Activated naive CD8-positive, alpha-beta T cell (primary cell): Measurements from ENCODE around the gene CRHR2.

Experiments used
- H3K27ac Mint-ChIP-seq: one replicate; pipeline ENCODE4 v1.8.0; 2021; ENCODE audit warnings: mixed read lengths
- H3K27me3 Mint-ChIP-seq: one replicate; pipeline ENCODE4 v1.8.0; 2021; ENCODE audit warnings: mixed read lengths
- H3K36me3 Mint-ChIP-seq: one replicate; pipeline ENCODE4 v1.8.0; 2021; ENCODE audit warnings: mixed read lengths
- H3K4me1 Mint-ChIP-seq: one replicate; pipeline ENCODE4 v1.8.0; 2021; ENCODE audit warnings: low read depth, mixed read lengths
- H3K4me3 Mint-ChIP-seq: one replicate; pipeline ENCODE4 v1.8.0; 2021; ENCODE audit warnings: mild to moderate bottlenecking, mixed read lengths
- H3K9me3 Mint-ChIP-seq: one replicate; pipeline ENCODE4 v1.8.0; 2021; ENCODE audit warnings: low read depth, mixed read lengths

The CRHR2 gene

DNA sequence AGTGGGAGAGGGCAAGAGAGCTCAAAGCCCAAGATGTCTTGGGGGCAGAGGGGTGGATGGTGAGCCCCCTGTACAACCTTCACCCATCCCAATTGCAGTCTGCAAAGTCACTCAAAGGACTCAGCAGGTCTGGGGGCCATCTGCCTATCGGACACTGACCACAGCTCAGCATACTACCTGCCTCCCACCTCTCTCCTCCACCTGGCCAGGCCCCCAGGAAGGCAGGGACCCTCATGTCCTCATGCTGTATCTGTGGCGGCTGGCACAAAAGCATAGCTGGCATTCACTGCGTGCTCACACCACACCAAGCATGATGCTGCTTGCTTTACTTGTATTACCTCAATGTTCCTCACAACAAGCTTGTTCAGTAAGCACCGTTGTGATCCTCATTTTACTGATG is 16.2 kb upstream of the CRHR2 start:
- peaks cover 3% of the 10 kb centered on the region for H3K4me1 Mint-ChIP-seq
- H3K36me3 Mint-ChIP-seq = no peaks in the 10 kb centered on the region
- H3K27me3 Mint-ChIP-seq = no peaks in the 10 kb centered on the region
- no peaks in the 10 kb centered on the region for H3K9me3 Mint-ChIP-seq
- no peak overlapping the region for H3K27ac Mint-ChIP-seq
- no peak overlapping the region for H3K4me3 Mint-ChIP-seq

DNA sequence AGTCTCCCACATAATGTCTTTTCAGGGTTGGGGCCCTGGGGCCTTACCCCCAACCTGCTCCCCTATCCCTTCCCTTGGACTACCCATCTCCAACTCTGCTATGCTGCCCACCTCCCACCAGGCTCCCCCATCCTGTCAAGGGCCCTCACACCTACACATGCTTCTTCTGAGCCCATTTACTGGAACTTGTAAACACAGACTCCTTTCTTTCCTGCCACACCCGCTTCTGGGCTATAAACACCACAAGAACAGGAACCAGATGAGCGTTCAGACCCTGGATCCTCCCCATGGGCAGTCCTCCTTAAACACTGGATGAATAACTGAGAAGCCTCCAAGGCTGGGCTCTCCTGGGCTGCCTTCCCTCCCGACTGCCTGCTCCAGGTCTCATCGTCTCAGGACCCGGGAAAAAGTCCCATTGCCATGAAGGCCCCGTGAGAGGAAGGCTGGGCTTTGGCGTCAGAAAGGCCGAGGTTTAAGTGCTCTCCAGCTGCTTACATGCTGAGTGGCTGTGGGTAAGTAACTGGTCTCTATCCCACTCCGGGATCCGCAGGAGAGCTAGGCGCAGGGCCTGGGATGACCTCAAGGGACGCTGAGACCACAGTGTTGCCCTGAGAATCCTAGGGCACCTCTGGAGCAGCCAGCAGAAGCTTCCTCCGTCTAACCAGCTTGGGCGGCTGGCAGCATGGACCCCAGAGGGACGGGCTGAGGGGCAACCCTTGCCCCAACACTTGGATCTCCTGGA is 15.6 kb upstream of the CRHR2 start:
- Mint-ChIP-seq H3K4me1 (peaks cover 3% of the 10 kb centered on the region), H3K4me3 (no peak overlapping the region), H3K36me3 (no peaks in the 10 kb centered on the region), H3K27me3 (no peaks in the 10 kb centered on the region), H3K9me3 (no peaks in the 10 kb centered on the region), H3K27ac (no peak overlapping the region)

DNA sequence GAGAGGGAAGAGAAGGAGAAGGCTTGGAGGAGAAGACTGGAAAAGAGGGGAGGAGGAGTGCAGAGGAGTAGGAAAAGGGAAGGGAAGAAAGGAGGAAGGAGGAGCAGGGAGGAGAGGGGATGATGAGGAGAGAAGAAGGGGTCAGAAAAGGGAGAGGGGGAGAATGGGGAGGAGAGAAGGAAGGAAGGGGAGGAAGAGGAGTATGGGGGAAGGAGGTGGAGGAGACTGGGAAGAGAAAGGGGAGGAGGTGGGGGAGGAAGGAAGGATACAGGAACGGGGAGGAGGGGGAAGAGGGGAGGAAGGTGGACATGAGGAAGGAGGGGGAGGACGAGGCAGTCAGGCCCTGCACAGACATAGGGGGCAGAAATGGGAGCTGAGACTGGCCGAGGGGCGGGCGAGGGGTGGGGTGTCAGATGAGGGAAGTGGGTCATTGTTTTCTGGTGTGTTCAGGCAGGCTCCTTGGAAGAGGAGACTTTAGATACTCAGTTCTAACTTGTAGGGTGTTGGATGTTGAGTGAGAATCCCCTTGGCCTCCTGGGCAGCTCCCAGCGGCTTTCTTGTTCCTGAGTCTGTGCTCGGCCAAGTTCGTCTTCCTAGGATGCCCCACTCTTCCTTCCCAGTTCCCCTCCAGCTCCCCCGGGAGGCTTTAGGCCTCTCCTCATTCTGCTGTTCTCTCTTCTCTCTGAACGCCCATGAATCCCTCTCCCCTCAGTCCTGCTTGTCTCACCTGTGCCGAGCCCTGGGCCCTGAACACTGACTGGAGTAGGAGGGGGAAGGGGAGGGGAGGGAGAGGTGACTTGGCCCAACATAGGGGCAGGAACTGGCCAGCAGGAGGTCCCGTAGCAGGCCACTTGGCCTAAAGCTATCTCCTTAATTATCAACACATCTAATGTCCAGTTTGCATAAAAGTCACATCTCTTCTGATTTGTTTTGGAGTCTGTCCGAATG is 12.8 kb upstream of the CRHR2 start:
- Mint-ChIP-seq H3K27ac (no peak overlapping the region), H3K9me3 (no peaks in the 10 kb centered on the region), H3K36me3 (no peaks in the 10 kb centered on the region), H3K4me3 (no peak overlapping the region), H3K27me3 (no peaks in the 10 kb centered on the region), H3K4me1 (peaks cover 2% of the 10 kb centered on the region)

DNA sequence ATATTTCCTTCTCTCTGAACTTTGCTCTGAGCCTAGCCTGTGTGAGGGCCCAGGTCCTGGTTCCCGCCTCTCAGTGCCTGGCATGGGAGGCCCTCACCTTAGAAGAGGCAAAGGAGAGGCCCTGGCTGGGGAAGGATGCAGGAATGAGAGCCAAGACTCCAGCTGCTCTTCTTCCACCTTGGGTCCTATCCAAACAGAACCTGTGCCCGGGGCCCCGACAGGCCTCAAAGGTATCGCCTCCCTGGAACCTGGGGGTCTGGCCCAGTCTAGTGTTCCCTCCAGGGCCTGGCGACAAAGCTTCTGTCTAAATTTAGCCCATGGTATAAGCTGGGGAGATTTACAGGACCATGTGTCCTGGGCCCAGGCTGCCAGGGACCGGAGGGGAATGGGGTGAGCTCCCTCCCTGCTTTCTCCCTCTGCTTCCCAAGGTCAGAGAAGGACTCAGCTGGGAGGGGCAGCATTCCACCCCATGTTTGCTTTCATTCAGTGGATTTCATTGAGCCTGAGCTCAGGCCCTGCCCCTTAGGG is 12.0 kb upstream of the CRHR2 start:
- Mint-ChIP-seq H3K36me3 (no peaks in the 10 kb centered on the region), H3K9me3 (no peaks in the 10 kb centered on the region), H3K27me3 (no peaks in the 10 kb centered on the region), H3K4me1 (peaks cover 2% of the 10 kb centered on the region), H3K4me3 (no peak overlapping the region), H3K27ac (no peak overlapping the region)

DNA sequence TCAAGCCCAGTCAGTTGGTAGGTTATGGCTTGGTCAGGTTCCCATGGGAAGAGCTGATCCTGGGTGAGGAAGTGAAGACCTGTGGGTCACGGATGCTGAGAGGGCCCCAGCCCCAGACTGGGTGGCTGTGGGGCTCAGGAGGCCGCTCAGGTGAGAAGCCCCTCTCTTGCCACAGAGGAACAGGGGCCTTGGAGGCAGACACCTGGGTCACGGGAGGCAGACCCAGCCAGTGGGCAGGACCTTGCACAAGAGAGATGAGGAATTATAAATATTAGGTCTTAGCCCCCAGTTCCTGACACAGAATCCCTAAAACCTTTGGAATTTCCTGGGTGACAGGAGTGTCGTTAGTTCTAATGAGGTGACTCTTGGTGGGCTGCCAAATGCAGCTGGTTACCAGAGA is 10.6 kb upstream of the CRHR2 start:
- Mint-ChIP-seq H3K36me3 (no peaks in the 10 kb centered on the region), H3K27me3 (no peaks in the 10 kb centered on the region), H3K9me3 (no peaks in the 10 kb centered on the region), H3K4me1 (peaks cover 2% of the 10 kb centered on the region), H3K27ac (no peak overlapping the region), H3K4me3 (no peak overlapping the region)

DNA sequence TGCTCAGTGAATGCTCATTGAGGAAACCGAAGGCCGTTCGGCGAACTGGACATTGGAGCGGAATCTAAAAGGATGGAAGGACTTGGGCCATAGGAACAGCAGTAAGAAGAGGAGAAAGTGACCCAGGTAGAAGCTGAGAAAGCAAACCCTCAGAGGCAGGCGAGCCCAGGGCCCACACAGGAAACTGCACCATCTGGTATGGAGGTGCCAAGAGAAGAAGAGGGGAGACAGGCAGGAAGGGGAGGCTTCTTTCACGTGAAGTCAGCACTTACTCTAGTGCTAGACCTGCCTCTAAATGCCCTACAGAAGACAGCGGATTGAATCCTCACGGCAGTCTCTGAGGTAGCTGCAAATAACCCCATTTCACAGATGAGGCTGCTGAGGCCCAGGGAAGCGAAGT is 10.2 kb upstream of the CRHR2 start:
- H3K27ac Mint-ChIP-seq = no peak overlapping the region
- no peaks in the 10 kb centered on the region for H3K27me3 Mint-ChIP-seq
- H3K9me3 Mint-ChIP-seq = no peaks in the 10 kb centered on the region
- peaks cover 1% of the 10 kb centered on the region for H3K4me1 Mint-ChIP-seq
- no peaks in the 10 kb centered on the region for H3K36me3 Mint-ChIP-seq
- H3K4me3 Mint-ChIP-seq = no peak overlapping the region

DNA sequence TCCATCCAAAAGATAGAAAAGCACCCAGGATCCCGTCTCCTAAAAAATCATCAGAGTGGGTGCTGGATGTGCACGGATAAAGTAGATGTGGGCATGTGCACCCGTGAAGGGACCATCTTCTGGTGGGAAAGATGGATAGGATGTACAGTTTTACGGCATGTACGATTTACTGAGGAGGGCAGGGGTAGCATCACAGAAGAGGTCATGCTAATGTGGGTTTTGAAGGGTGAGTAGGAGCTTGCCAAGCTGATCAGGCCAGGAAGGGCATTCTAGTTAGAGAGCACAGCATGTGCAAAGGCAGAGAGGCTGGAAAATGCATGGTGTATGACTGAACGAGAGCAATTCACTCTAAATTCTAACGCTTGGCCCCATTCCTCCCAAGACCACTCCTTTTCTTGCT is 7.8 kb upstream of the CRHR2 start:
- Mint-ChIP-seq H3K27ac (no peak overlapping the region), H3K36me3 (no peaks in the 10 kb centered on the region), H3K9me3 (no peaks in the 10 kb centered on the region), H3K4me3 (no peak overlapping the region), H3K4me1 (peaks cover 2% of the 10 kb centered on the region), H3K27me3 (no peaks in the 10 kb centered on the region)

DNA sequence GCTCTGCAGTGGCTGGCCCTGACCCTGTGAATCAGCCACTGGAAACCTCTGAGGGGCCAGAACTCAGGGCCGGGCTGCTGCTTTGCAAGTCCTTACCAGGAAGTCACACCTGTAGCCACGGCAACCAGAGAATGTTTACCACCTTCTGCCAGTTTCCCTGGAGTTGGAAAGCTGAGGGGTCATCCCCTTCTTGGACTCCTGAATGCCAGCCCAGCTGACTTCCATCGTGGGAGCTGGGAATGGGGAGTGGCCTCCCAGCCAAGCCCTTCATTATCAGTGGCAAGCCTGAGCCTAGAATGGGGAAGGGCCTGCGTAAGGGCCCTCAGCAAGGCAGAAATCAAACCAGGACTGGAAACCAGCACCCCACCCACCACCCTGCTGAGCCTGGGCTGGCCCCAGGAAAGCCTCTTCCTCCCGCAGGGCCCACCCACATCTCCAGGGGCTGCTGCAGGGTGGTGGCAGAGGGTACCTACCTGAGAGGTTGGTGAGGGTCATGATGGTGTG is 6.5 kb upstream of the CRHR2 start:
- no peaks in the 10 kb centered on the region for H3K36me3 Mint-ChIP-seq
- no peak overlapping the region for H3K4me3 Mint-ChIP-seq
- peaks cover 4% of the 10 kb centered on the region for H3K27me3 Mint-ChIP-seq
- H3K4me1 Mint-ChIP-seq = peaks cover 2% of the 10 kb centered on the region
- H3K27ac Mint-ChIP-seq = no peak overlapping the region
- no peaks in the 10 kb centered on the region for H3K9me3 Mint-ChIP-seq

DNA sequence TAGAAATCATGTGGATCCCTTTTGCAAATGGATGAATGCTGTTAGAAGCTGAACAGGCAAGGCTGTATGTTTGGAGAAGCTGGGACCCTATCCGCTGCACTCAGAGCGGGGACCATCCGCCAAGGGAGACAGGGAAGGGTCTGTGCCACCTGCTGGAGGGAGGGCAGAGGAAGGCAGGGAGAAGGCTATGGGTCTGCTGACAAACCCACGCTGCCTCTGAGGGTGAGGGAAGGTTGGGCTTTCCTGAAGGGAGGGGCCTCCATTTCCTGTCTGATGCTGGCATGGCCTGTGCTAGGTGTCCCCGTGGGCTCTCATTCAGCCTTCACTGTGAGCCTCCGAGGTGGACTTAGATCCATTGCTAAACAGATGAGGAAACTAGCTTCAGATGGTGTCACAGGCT is 5.3 kb upstream of the CRHR2 start:
- peaks cover 8% of the 10 kb centered on the region for H3K27me3 Mint-ChIP-seq
- no peak overlapping the region for H3K4me3 Mint-ChIP-seq
- H3K9me3 Mint-ChIP-seq = no peaks in the 10 kb centered on the region
- H3K27ac Mint-ChIP-seq = no peak overlapping the region
- peaks cover 4% of the 10 kb centered on the region for H3K4me1 Mint-ChIP-seq
- no peaks in the 10 kb centered on the region for H3K36me3 Mint-ChIP-seq

DNA sequence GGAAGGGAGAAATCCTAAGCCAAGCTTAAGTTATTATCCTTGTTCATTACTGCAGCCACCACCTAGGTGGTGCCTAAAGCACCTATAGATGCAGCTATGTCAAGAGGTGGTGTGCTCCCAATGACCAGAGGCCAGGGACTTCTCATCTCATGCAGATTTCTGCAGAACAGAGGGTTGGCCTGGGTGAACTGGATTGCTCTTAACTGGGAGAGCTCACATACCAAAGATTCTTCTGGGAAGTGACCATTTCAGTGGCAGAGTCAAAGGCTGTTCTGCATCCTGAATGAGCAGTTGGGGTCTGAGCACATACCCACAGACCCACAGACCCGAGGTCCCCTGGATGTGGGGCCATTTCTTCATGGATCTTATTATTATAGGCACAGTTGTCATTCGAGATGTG is 2.1 kb upstream of the CRHR2 start:
- H3K27me3 Mint-ChIP-seq = peaks cover 17% of the 10 kb centered on the region
- H3K36me3 Mint-ChIP-seq = no peaks in the 10 kb centered on the region
- H3K9me3 Mint-ChIP-seq = no peaks in the 10 kb centered on the region
- H3K4me3 Mint-ChIP-seq = no peak overlapping the region
- peaks cover 11% of the 10 kb centered on the region for H3K4me1 Mint-ChIP-seq
- no peak overlapping the region for H3K27ac Mint-ChIP-seq

DNA sequence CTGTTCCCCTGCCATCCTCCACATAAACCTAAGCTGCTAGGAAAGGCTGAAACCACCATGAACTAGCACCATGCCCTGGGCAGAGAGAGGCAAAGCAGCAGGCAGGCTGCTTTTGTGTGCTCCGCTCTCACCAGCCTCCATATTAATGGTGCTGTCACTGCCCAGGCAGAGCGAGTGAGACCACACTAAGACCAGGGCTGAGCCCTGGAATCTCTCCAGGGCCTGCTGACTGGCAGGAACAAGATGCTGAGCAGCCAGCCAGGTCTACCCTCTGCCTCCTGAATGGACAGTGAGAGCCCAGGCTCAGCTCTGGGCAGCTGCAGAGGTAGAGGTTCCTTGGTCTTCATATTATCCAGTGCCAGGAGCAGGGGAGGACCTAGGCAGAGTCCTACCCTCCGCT is 1.6 kb upstream of the CRHR2 start:
- Mint-ChIP-seq H3K4me3 (peak overlapping the region; percentile 53), H3K9me3 (no peaks in the 10 kb centered on the region), H3K27me3 (peaks cover 22% of the 10 kb centered on the region)

DNA sequence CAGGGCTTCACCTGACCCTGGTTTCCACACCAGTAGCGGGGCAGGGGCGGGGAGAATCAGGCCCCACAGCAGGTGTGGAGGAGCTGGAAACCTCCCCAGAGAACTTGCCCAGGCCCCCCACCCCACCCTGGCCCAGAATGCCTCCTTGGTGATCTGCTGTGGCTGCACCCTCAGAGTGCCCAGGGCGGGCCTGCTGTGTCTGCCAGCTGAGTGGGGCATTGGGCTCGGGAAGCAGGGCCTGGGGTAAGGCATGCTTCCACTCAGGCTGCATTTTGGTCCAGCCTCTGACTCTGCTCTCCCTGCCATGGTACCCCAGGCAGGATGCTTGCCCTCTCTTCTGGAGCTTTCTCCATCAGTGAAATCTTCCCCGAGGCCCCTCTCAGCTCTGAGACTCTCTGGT is 1.1 kb upstream of the CRHR2 start:
- no peak overlapping the region for H3K27ac Mint-ChIP-seq
- no peaks in the 10 kb centered on the region for H3K36me3 Mint-ChIP-seq
- H3K9me3 Mint-ChIP-seq = no peaks in the 10 kb centered on the region
- peaks cover 11% of the 10 kb centered on the region for H3K4me1 Mint-ChIP-seq
- peaks cover 23% of the 10 kb centered on the region for H3K27me3 Mint-ChIP-seq
- H3K4me3 Mint-ChIP-seq = peak overlapping the region; percentile 53

More for the DNA sequence above, 1.6 kb upstream of the CRHR2 start:
- no peaks in the 10 kb centered on the region for H3K36me3 Mint-ChIP-seq
- H3K4me1 Mint-ChIP-seq = peaks cover 11% of the 10 kb centered on the region
- no peak overlapping the region for H3K27ac Mint-ChIP-seq

DNA sequence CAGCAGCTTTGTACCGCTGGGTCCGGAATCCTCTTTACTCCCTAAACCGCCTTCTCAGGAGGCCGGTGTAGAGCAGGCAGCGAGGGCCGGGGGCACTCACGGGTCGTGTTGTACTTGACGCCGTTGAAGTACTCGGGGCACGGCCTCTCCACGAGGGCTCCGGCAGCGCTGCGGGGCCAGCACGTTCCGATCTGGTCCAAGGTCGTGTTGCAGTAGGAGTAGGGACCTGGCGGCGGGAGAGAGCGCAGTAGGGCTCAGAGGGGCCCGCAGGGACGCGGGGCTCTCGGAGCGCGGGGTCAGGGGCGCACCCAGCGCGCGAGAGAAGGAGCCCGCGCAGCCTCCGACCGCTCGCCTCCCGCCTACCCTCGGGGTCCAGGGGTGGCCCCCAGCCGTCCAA is 443 bp downstream of the CRHR2 start:
- Mint-ChIP-seq H3K4me3 (peak overlapping the region; percentile 85), H3K9me3 (no peaks in the 10 kb centered on the region), H3K4me1 (peaks cover 9% of the 10 kb centered on the region), H3K36me3 (no peaks in the 10 kb centered on the region), H3K27me3 (peaks cover 30% of the 10 kb centered on the region), H3K27ac (no peak overlapping the region)

DNA sequence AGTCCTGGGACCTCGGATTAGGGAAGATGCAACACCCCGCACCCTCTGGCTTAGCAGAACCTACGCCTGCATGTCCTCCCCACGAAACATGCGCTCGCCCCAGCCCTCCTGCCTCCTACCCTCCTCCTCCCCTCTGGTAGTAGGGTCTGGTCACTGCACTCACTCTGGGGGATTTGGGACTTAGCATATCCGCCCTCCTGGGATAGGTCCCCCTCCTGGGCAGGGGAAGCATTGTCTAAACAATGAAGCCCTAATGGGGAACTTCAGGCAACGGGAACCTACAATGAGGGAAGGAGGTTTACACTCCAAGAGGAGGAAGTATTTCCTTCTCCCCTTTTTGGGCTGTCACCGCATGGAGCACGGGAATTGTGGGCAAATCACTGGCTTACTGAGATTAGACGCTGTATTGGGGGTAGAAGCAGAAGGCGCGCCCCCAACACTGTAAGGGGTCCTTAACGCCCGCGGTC is 892 bp downstream of the CRHR2 start:
- Mint-ChIP-seq H3K27ac (no peak overlapping the region), H3K9me3 (no peaks in the 10 kb centered on the region), H3K27me3 (peaks cover 32% of the 10 kb centered on the region), H3K4me3 (peak overlapping the region; percentile 85), H3K36me3 (no peaks in the 10 kb centered on the region), H3K4me1 (peaks cover 9% of the 10 kb centered on the region)

DNA sequence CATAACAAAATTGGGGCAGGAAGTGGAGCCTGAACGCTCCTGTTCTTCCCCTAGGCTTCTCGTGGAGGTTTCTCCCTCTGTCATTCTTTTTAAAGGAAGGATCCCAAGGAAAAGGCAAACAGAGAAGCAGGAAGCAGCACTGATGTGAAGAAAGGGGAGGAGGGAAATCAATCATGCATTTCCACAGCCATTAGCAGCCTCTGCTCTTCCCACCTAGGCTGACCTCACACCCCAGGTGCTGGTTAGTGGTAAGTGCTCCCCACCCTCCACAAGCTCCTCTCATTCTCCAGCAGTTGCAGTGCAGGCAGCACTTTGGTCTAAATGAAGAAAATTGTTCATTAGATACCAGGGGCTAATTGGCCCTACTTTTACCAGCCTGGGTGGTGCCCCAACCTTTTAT is 2.6 kb downstream of the CRHR2 start:
- Mint-ChIP-seq H3K27me3 (peaks cover 39% of the 10 kb centered on the region), H3K36me3 (no peaks in the 10 kb centered on the region), H3K27ac (no peak overlapping the region), H3K4me1 (peaks cover 9% of the 10 kb centered on the region), H3K4me3 (no peak overlapping the region), H3K9me3 (no peaks in the 10 kb centered on the region)
